PC-9 (cell line): ENCODE measurements around the gene TMOD2. TPM values are rescaled to one million over a fixed set of nuclear protein-coding genes. Genes with fewer than 3 reads are reported as not detected.
A peak's percentile ranks its signal among the peaks of the same experiment; 100 is the strongest.

Source experiments
- BruUV-seq: library from RNA; stranded (reverse); fragments of 400-500 nt; replicated peaks from 2 replicates; lab custom pipeline; 2021; lab: Mats Ljungman, UMichigan
- CTCF ChIA-PET: fragments of 300-600 bp; sonication (Branson Sonifier 250); formaldehyde crosslinking; loops from one replicate; lab custom pipeline; 2022; ENCODE audit warnings: antibody characterized with exemption; lab: Charles Lee
- POLR2A ChIA-PET: fragments of 300-600 bp; sonication (Branson Sonifier 250); formaldehyde crosslinking; loops from one replicate; lab custom pipeline; 2022; ENCODE audit warnings: antibody characterized with exemption; ENCODE audit not compliant: unreplicated experiment; lab: Charles Lee
- DNase-seq, 2 experiments: peaks; one replicate each; pipeline versions ENCODE4 v3.0.0 to v3.0.0-alpha.2; 2015 to 2022; ENCODE audit warnings: mixed read lengths in 1 of 2
- H2AFZ ChIP-seq: fragments of 200-600 bp; sonication (generic); 2 replicates; pipeline ENCODE4 v1.8.1; 2017; ENCODE audit warnings: antibody characterized with exemption
- H3F3A ChIP-seq: fragments of 200-600 bp; sonication (generic); 2 replicates; pipeline ENCODE4 v1.8.1; 2017; ENCODE audit warnings: antibody characterized with exemption, mild to moderate bottlenecking, low read depth; ENCODE audit not compliant: insufficient read depth
- H3K27ac ChIP-seq: fragments of 200-600 bp; sonication (generic); 2 replicates; pipeline ENCODE4 v1.6.1; 2016; ENCODE audit warnings: mixed run types
- H3K27me3 ChIP-seq: fragments of 200-600 bp; sonication (generic); 2 replicates; pipeline ENCODE4 v1.6.1; 2016; ENCODE audit warnings: low read depth, mixed run types; ENCODE audit not compliant: insufficient read depth
- H3K36me3 ChIP-seq: fragments of 200-600 bp; sonication (generic); 2 replicates; pipeline ENCODE4 v1.6.1; 2016; ENCODE audit warnings: low read depth, mixed run types
- H3K4me1 ChIP-seq: fragments of 200-600 bp; sonication (generic); replicated peaks from 2 replicates; pipeline ENCODE4 v1.6.1; 2016; ENCODE audit warnings: mixed run types; ENCODE audit not compliant: insufficient read depth
- H3K4me2 ChIP-seq: fragments of 200-600 bp; sonication (generic); 2 replicates; pipeline ENCODE4 v1.6.1; 2017; ENCODE audit warnings: mixed run types
- H3K4me3 ChIP-seq: fragments of 200-600 bp; sonication (generic); 2 replicates; pipeline ENCODE4 v1.6.1; 2016; ENCODE audit warnings: mixed run types
- H3K79me2 ChIP-seq: fragments of 200-600 bp; sonication (generic); 2 replicates; pipeline ENCODE4 v1.6.1; 2017; ENCODE audit warnings: low read depth, mixed run types
- H3K9me2 ChIP-seq: fragments of 200-600 bp; sonication (generic); 2 replicates; pipeline ENCODE4 v1.8.1; 2017; ENCODE audit warnings: mild to moderate bottlenecking; ENCODE audit not compliant: insufficient read depth
- H3K9me3 ChIP-seq: fragments of 200-600 bp; sonication (generic); 2 replicates; pipeline ENCODE4 v1.8.1; 2016; ENCODE audit warnings: low read depth; ENCODE audit not compliant: insufficient read depth
- H4K20me1 ChIP-seq: fragments of 200-600 bp; sonication (generic); 2 replicates; pipeline ENCODE4 v1.8.1; 2017; ENCODE audit not compliant: insufficient read depth
- CTCF ChIP-seq: fragments of 200-600 bp; sonication (generic); conservative IDR thresholded peaks from 2 replicates; pipeline ENCODE4 v1.6.1; 2017; ENCODE audit warnings: mixed run types, antibody characterized with exemption, mild to moderate bottlenecking, moderate library complexity
- EZH2 ChIP-seq: fragments of 200-600 bp; sonication (generic); IDR thresholded peaks from 2 replicates; pipeline ENCODE4 v1.8.0; 2017; ENCODE audit warnings: antibody characterized with exemption, low read depth
- intact Hi-C: fragments of 100-400 bp; cut with micrococcal nuclease; formaldehyde crosslinking; loops from one replicate; pipeline ENCODE4 v1.10.0; 2022; ENCODE audit not compliant: unreplicated experiment
- total RNA-seq: library from RNA; stranded (reverse); gene quantifications from 2 replicates; pipeline ENCODE4 v1.2.3, GENCODE V29; 2021

TMOD2 gene
- total RNA-seq, 1 experiment from 2014 or later, result 4.2 TPM

DNA sequence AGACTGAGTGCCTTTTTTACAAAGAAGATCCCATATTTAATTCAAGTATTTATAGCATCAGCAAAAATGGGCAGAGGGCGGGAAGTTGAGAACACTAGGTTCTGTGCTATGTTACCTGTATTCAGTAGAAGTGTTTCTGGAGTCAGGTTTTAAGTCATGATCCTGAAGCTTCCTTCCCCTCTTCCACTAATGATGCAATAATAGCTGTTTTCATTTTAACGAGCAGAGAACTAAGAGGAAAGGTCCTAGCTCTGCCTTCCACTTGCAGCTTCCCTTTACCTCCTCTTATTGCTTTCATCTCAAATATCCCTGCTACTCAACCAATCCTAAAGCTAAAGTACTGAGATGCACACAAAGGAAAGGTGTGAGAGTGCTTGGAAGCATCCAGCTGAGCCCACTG lies 61.2 kb downstream of the TMOD2 start:
- no peaks in the 10 kb centered on the region for H3K27me3 ChIP-seq
- no peak overlapping the region for H2AFZ ChIP-seq
- no peak overlapping the region for H3K27ac ChIP-seq
- H3K4me1 ChIP-seq, result peaks cover 16% of the 10 kb centered on the region
- intact Hi-C loops, result no loop called here
- no peak for DNase-seq
- CTCF ChIA-PET, result no interaction called here
- no peak overlapping the region for H3K4me2 ChIP-seq
- no peaks in the 10 kb centered on the region for H3K9me3 ChIP-seq
- POLR2A ChIA-PET, result no interaction called here
- no peaks in the 10 kb centered on the region for H3F3A ChIP-seq
- H3K79me2 ChIP-seq, result no peaks in the 10 kb centered on the region
- TF ChIP-seq EZH2 (no peak), CTCF (no peak)
- H3K36me3 ChIP-seq, result no peaks in the 10 kb centered on the region
- no peaks in the 10 kb centered on the region for H4K20me1 ChIP-seq
- no peaks in the 10 kb centered on the region for H3K9me2 ChIP-seq
- no TSS peak for BruUV-seq
- H3K4me3 ChIP-seq, result no peak overlapping the region

DNA sequence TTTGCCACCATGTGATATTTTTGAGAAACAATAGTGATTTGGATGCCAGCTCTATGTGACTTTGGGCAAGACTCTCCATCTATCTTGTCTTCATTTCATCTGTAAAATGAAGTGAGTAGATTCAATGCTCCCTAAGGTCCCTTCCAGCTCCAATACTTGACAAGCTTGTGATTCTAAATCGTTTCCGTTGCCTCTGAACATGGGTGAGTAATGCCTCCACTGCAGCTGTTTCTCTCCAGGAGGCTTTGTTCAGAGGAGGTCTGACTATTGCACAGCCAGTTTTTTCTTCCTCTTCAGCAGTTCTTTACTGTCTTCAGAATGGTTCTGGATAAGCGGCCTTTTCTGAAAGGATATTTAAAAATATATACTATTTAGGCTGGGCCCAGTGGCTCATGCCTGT lies 63.2 kb downstream of the TMOD2 start:
- no TSS peak for BruUV-seq
- Histone ChIP-seq H3K4me3 (no peak overlapping the region), H3K4me2 (no peak overlapping the region), H4K20me1 (no peaks in the 10 kb centered on the region), H3K9me3 (no peaks in the 10 kb centered on the region), H3K4me1 (peaks cover 16% of the 10 kb centered on the region), H2AFZ (no peak overlapping the region), H3K27ac (no peak overlapping the region), H3K27me3 (no peaks in the 10 kb centered on the region), H3K36me3 (no peaks in the 10 kb centered on the region), H3K9me2 (no peaks in the 10 kb centered on the region), H3F3A (no peaks in the 10 kb centered on the region), H3K79me2 (no peaks in the 10 kb centered on the region)
- DNase-seq, result no peak
- CTCF ChIA-PET, result no interaction called here
- POLR2A ChIA-PET, result interaction anchor here (0.5 to 0.6 kb wide), 2 partner anchors 9 to 12 kb away, joined by 3 read pairs; no protein-coding TSS in a partner anchor
- intact Hi-C loops, result no loop called here
- no peak for TF ChIP-seq EZH2
- TF ChIP-seq CTCF, result no peak

DNA sequence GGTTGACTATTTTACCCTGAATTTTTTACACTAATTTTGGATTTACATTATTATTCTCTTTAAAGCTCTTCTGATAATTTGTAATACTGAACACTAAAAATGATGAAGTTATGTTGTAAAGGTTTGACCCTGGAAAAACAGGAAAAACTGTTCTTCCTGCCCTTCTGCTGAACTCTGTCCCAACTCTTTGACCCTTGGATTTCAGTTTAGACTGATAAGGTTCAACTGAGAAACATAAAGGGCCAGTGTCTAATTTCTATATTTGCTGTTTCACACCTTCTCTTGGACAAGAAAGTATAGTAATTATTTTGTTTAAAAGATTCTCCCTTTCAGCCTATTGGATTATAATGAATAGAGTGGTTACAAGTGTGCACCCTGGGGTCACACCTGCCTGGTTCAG lies 65.2 kb downstream of the TMOD2 start:
- H3K9me2 ChIP-seq, result no peaks in the 10 kb centered on the region
- H3K27me3 ChIP-seq, result no peaks in the 10 kb centered on the region
- H2AFZ ChIP-seq, result no peak overlapping the region; the same call in 1 of the 2 replicates
- TF ChIP-seq EZH2 (no peak), CTCF (no peak)
- peak overlapping the region; percentile 46; the same call in 1 of the 2 replicates for H3K4me2 ChIP-seq
- peaks cover 16% of the 10 kb centered on the region for H3K4me1 ChIP-seq
- CTCF ChIA-PET, result no interaction called here
- H3K4me3 ChIP-seq, result no peak overlapping the region
- H3K27ac ChIP-seq, result no peak overlapping the region
- H3K79me2 ChIP-seq, result no peaks in the 10 kb centered on the region
- no peaks in the 10 kb centered on the region for H3K36me3 ChIP-seq
- peaks cover 9% of the 10 kb centered on the region; the same call in 1 of the 2 replicates for H3K9me3 ChIP-seq
- intact Hi-C loops, result no loop called here
- peak in 1 of 2 experiments; percentile 42 for DNase-seq
- H4K20me1 ChIP-seq, result no peaks in the 10 kb centered on the region
- BruUV-seq, result no TSS peak
- POLR2A ChIA-PET, result no interaction called here
- no peaks in the 10 kb centered on the region for H3F3A ChIP-seq
